Stimulated activated CD8-positive, alpha-beta memory T cell treated with anti-CD3 and anti-CD28 coated beads, Interleukin-12 subunit alpha, Interleukin-12 subunit beta, amount 100 ng/mL, for 24 hours (primary cell): Measurements from ENCODE around the gene TRRAP.

Source experiments
- DNase-seq: peaks from one replicate; pipeline ENCODE4 v3.0.0-alpha.2; 2020; ENCODE audit errors: extremely low read depth

The TRRAP gene

GRCh38 chr7:98990356-98990755 lies 112.0 kb downstream of the TRRAP start:
- DNase-seq: no peak

GRCh38 chr7:98991141-98991540 lies 112.8 kb downstream of the TRRAP start:
- DNase-seq: no peak

GRCh38 chr7:98992076-98992475 lies 113.7 kb downstream of the TRRAP start:
- no peak for DNase-seq

GRCh38 chr7:98993024-98993897 lies 114.9 kb downstream of the TRRAP start:
- no peak for DNase-seq

GRCh38 chr7:98994046-98994944 lies 116.0 kb downstream of the TRRAP start:
- no peak for DNase-seq

- no peak for DNase-seq
Observed at GRCh38 chr7:98995111-98995510, 116.8 kb downstream of the TRRAP start.

- no peak for DNase-seq
Observed at GRCh38 chr7:98995523-98996149, 117.3 kb downstream of the TRRAP start.

GRCh38 chr7:98996150-98996552 lies 117.8 kb downstream of the TRRAP start:
- no peak for DNase-seq

- DNase-seq: no peak
Observed at GRCh38 chr7:98997846-98998245, 119.5 kb downstream of the TRRAP start.

GRCh38 chr7:98998821-98999725 lies 120.7 kb downstream of the TRRAP start:
- no peak for DNase-seq

- DNase-seq: no peak
Observed at GRCh38 chr7:99000196-99000903, 122.0 kb downstream of the TRRAP start.

- DNase-seq: no peak
Observed at GRCh38 chr7:99000904-99001465, 122.7 kb downstream of the TRRAP start.

GRCh38 chr7:99001482-99002147 lies 123.3 kb downstream of the TRRAP start:
- DNase-seq: no peak

GRCh38 chr7:99002148-99002826 lies 124.0 kb downstream of the TRRAP start:
- no peak for DNase-seq

- DNase-seq: no peak
Observed at GRCh38 chr7:99002827-99003212, 124.5 kb downstream of the TRRAP start.

GRCh38 chr7:99003419-99003818 lies 125.1 kb downstream of the TRRAP start:
- no peak for DNase-seq

- no peak for DNase-seq
Observed at GRCh38 chr7:99004216-99004615, 125.9 kb downstream of the TRRAP start.

- no peak for DNase-seq
Observed at GRCh38 chr7:99004781-99005500, 126.6 kb downstream of the TRRAP start.
